ENCODE results near the gene NEUROG1. TPM values are rescaled to one million over a fixed set of nuclear protein-coding genes. Genes with fewer than 3 reads are reported as not detected.

The NEUROG1 gene
- total RNA-seq, 4 donors from 2014 or later = not detected

DNA sequence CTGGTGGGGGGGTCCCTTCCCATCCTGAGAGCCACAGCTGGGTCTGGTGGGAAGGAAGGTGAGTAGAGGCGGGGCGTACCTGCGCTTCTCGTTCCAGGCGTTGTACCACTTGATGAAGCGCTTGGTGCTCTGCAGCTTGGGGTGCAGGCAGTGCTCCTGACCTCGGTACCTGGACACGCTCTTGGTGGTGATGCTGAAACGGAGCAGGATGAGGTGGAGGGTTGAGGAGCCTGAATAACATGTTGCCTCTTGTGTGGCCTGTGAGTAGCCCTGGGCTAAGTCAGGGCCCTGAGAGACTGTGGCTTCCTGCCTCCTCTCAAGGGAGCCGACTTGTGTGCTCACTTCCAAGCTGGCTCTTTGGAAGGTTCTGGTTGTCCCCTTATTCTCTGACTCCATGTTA is 38.7 kb upstream of the NEUROG1 start:
- H3K27ac ChIP-seq = no peak overlapping the region
- DNase-seq = no peak
- H3K9me3 ChIP-seq = no peaks in the 10 kb centered on the region
- ATAC-seq = no peak
- H3K36me3 ChIP-seq = no peaks in the 10 kb centered on the region
- no peak overlapping the region for H3K4me3 ChIP-seq
- peaks cover 19 to 28% (median 26%) of the 10 kb centered on the region in 3 donors for H3K27me3 ChIP-seq
- no peaks in the 10 kb centered on the region for H3K4me1 ChIP-seq
- TF ChIP-seq, protein P1, sequence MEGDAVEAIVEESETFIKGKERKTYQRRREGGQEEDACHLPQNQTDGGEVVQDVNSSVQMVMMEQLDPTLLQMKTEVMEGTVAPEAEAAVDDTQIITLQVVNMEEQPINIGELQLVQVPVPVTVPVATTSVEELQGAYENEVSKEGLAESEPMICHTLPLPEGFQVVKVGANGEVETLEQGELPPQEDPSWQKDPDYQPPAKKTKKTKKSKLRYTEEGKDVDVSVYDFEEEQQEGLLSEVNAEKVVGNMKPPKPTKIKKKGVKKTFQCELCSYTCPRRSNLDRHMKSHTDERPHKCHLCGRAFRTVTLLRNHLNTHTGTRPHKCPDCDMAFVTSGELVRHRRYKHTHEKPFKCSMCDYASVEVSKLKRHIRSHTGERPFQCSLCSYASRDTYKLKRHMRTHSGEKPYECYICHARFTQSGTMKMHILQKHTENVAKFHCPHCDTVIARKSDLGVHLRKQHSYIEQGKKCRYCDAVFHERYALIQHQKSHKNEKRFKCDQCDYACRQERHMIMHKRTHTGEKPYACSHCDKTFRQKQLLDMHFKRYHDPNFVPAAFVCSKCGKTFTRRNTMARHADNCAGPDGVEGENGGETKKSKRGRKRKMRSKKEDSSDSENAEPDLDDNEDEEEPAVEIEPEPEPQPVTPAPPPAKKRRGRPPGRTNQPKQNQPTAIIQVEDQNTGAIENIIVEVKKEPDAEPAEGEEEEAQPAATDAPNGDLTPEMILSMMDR (IDR thresholded peaks at IDR 0.05 in 4 of 5, conservative IDR thresholded peaks at IDR 0.05 in 1 of 5) = no peak
- in situ Hi-C loops (cut with MboI; ENCODE audit: low sequenced_read_pairs in 4 of 4) = loop anchor here in 1 of 4 donors (25.0 kb wide), 1 partner anchor 263 kb away; the partner anchor contains the start of gene SLC25A48
- intact Hi-C loops (cut with DNase I; ENCODE audit: low total_unique reads) = no loop called here

DNA sequence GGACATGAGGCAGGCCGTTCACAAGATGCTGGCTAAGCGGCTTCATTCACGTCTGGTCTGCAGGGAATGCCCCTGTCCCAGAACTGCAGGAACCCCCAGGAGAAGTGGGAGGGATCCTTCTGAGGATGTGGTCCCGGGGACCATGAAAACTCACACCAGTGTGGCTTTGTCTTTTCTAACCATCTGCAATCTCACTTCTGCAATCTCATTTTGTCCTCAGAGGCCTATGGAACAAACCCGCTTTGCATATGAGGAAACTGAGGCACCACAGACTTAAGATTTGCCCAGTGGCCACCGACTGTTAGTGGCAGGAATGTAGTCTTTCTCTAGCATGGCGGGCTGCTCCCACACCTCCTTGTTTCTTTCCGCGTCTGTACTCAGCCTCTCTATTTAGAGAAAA is 36.1 kb upstream of the NEUROG1 start:
- no peaks in the 10 kb centered on the region for H3K4me1 ChIP-seq
- DNase-seq = no peak
- in situ Hi-C loops (cut with MboI; ENCODE audit: low sequenced_read_pairs in 4 of 4) (loop anchor here in 1 of 4 donors (25.0 kb wide), 1 partner anchor 265 kb away; the partner anchor contains the start of gene SLC25A48), intact Hi-C loops (cut with DNase I; ENCODE audit: low total_unique reads) (no loop called here)
- no peak overlapping the region for H3K4me3 ChIP-seq
- ATAC-seq = no peak
- H3K27me3 ChIP-seq = peaks cover 0 to 2% (median under 1%) of the 10 kb centered on the region in 3 donors
- H3K27ac ChIP-seq = no peak overlapping the region
- TF ChIP-seq, protein P1 (IDR thresholded peaks at IDR 0.05 in 4 of 5, conservative IDR thresholded peaks at IDR 0.05 in 1 of 5) = no peak
- no peak for TF ChIP-seq POLR2A (IDR thresholded peaks at IDR 0.05)
- no peaks in the 10 kb centered on the region for H3K36me3 ChIP-seq
- no peaks in the 10 kb centered on the region for H3K9me3 ChIP-seq

DNA sequence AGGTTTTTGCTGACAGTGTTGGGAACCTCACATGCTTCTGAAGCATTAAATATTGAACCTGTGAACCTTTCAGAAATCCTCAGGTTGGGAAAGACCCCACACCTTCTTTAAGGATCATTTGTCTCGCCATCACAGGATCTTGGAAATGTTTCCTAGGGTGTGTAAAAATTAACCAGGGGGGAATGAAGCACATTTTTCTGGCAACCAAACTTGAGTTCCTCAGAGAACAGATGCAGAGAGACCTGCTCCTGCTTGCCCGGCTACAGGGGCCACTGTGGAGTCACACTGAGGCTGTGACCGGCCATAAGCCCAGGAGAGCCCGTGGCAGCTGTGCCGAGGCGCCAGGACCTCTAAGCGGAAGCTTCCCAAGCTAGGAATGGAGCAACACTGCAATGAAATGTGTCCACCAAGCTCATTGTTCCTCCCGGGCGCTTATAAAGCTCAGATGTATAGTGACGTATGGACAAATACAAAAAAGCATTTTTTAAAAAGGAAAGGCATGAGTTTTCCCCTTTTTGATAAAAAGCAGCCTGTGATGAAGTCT is 35.4 kb upstream of the NEUROG1 start:
- Histone ChIP-seq H3K4me3 (no peak overlapping the region), H3K9me3 (no peaks in the 10 kb centered on the region), H3K27me3 (no peaks in the 10 kb centered on the region), H3K4me1 (no peaks in the 10 kb centered on the region), H3K27ac (no peak overlapping the region), H3K36me3 (no peaks in the 10 kb centered on the region)
- intact Hi-C loops (cut with DNase I; ENCODE audit: low total_unique reads) (no loop called here), in situ Hi-C loops (cut with MboI; ENCODE audit: low sequenced_read_pairs in 4 of 4) (loop anchor here in 1 of 4 donors (25.0 kb wide), 1 partner anchor 266 kb away; the partner anchor contains the start of gene SLC25A48)
- ATAC-seq (no peak), DNase-seq (no peak)
- TF ChIP-seq, protein P1 (IDR thresholded peaks at IDR 0.05 in 4 of 5, conservative IDR thresholded peaks at IDR 0.05 in 1 of 5) = no peak
- no peak for TF ChIP-seq POLR2A (IDR thresholded peaks at IDR 0.05)

DNA sequence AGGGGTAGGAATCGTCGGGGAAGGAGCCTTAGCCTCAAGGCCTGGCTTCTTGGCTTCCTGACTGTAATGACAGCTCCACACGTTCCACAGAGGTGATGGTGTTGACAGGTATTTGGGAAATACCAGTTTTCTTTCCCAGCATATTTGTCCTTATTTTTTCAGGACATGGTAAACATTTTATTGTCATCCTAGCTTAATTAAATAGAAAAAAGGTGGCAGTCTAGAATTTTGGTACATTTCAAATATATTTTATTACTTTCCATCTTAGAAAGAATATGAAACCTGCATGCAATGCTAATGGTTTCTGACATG is 34.6 kb upstream of the NEUROG1 start:
- Histone ChIP-seq H3K27ac (no peak overlapping the region), H3K36me3 (no peaks in the 10 kb centered on the region), H3K4me1 (no peaks in the 10 kb centered on the region), H3K9me3 (no peaks in the 10 kb centered on the region), H3K27me3 (no peaks in the 10 kb centered on the region), H3K4me3 (no peak overlapping the region)
- in situ Hi-C loops (cut with MboI; ENCODE audit: low sequenced_read_pairs in 4 of 4) (loop anchor here in 1 of 4 donors (25.0 kb wide), 1 partner anchor 267 kb away; the partner anchor contains the start of gene SLC25A48), intact Hi-C loops (cut with DNase I; ENCODE audit: low total_unique reads) (no loop called here)
- TF ChIP-seq POLR2A (IDR thresholded peaks at IDR 0.05) = no peak
- TF ChIP-seq, protein P1 (IDR thresholded peaks at IDR 0.05 in 4 of 5, conservative IDR thresholded peaks at IDR 0.05 in 1 of 5) = no peak
- DNase-seq (no peak), ATAC-seq (no peak)

Measured in gastrocnemius medialis (tissue), 4 donors.